Measurements from ENCODE around the gene PTBP1.

Gene PTBP1

GRCh38 chr19:772730-773436 lies 24.4 kb upstream of the PTBP1 start:
- DNase-seq, result no peak

GRCh38 chr19:776549-776948 lies 20.7 kb upstream of the PTBP1 start:
- no peak for DNase-seq

GRCh38 chr19:778910-779653 lies 18.2 kb upstream of the PTBP1 start:
- DNase-seq, result no peak

GRCh38 chr19:780935-781334 lies 16.3 kb upstream of the PTBP1 start:
- no peak for DNase-seq

GRCh38 chr19:781800-782184 lies 15.5 kb upstream of the PTBP1 start:
- no peak for DNase-seq

- DNase-seq, result no peak
Observed at GRCh38 chr19:782185-782877, 14.9 kb upstream of the PTBP1 start.

GRCh38 chr19:782878-783668 lies 14.2 kb upstream of the PTBP1 start:
- DNase-seq, result no peak

GRCh38 chr19:784541-784940 lies 12.7 kb upstream of the PTBP1 start:
- no peak for DNase-seq

- no peak for DNase-seq
Observed at GRCh38 chr19:787536-787935, 9.7 kb upstream of the PTBP1 start.

GRCh38 chr19:788686-788982 lies 8.6 kb upstream of the PTBP1 start:
- no peak for DNase-seq

- DNase-seq, result no peak
Observed at GRCh38 chr19:788983-789700, 8.1 kb upstream of the PTBP1 start.

- no peak for DNase-seq
Observed at GRCh38 chr19:789701-790060, 7.6 kb upstream of the PTBP1 start.

GRCh38 chr19:791007-791566 lies 6.2 kb upstream of the PTBP1 start:
- no peak for DNase-seq

- DNase-seq, result no peak
Observed at GRCh38 chr19:791567-792305, 5.5 kb upstream of the PTBP1 start.

GRCh38 chr19:792306-792885 lies 4.9 kb upstream of the PTBP1 start:
- no peak for DNase-seq

GRCh38 chr19:793806-794205 lies 3.4 kb upstream of the PTBP1 start:
- no peak for DNase-seq

GRCh38 chr19:795073-795611 lies 2.1 kb upstream of the PTBP1 start:
- no peak for DNase-seq

GRCh38 chr19:795691-796581 lies 1.3 kb upstream of the PTBP1 start:
- DNase-seq, result no peak

- no peak for DNase-seq
Observed at GRCh38 chr19:797528-798414, 519 bp downstream of the PTBP1 start.

Data from SIG-M5 (cell line).